Adrenal gland (tissue), 12 donors: ENCODE results near the gene ABCC10. TPM values are rescaled to one million over a fixed set of nuclear protein-coding genes. Genes with fewer than 3 reads are reported as not detected.

Experiments
- DNase-seq, 7 donors: peaks; one replicate each; pipeline ENCODE4 v3.0.0-alpha.2; 2019 to 2020
- H3K27ac ChIP-seq, 5 donors: fragments of 200-600 bp; sonication (generic) in 4 of 5; 1 replicate in 3 of 5; 2 replicates in 2 of 5; pipeline versions ENCODE4 v1.5.1 to v1.8.0; 2016 to 2020; ENCODE audit warnings: mild to moderate bottlenecking in 1 of 5
- H3K27me3 ChIP-seq: fragments of 200-600 bp; 2 replicates; pipeline ENCODE4 v1.8.0; 2021
- H3K36me3 ChIP-seq, 2 donors: fragments of 200-600 bp; replicated peaks in 1 of 2; 1 replicate in 1 of 2; 2 replicates in 1 of 2; pipeline versions ENCODE4 v1.5.1 to v1.8.0; 2018 to 2022
- H3K4me1 ChIP-seq, 2 donors: fragments of 200-600 bp; replicated peaks in 1 of 2; 1 replicate in 1 of 2; 2 replicates in 1 of 2; pipeline versions ENCODE4 v1.5.1 to v1.8.0; 2018 to 2021
- H3K4me3 ChIP-seq, 4 donors: fragments of 200-600 bp; sonication (generic) in 3 of 4; one replicate each; pipeline ENCODE4 v1.5.1; 2016 to 2018
- H3K9me3 ChIP-seq, 3 donors: fragments of 200-600 bp; sonication (generic) in 1 of 3; replicated peaks in 1 of 3; 1 replicate in 2 of 3; 2 replicates in 1 of 3; pipeline versions ENCODE4 v1.5.1 to v1.8.0; 2016 to 2021
- CTCF ChIP-seq, 6 experiments: fragments of 450-650 bp in 4 of 6; fragments of 200-600 bp in 2 of 6; sonication (generic) in 1 of 6; IDR thresholded peaks; 1 replicate in 5 of 6; 2 replicates in 1 of 6; pipeline versions ENCODE4 v1.5.1 to v1.8.0; 2016 to 2021; ENCODE audit warnings: antibody characterized with exemption in 6 of 6, mild to moderate bottlenecking in 2 of 6, moderate library complexity in 1 of 6
- POLR2A ChIP-seq, 2 donors: fragments of 450-650 bp; IDR thresholded peaks; one replicate each; pipeline ENCODE4 v1.6.1; 2017; ENCODE audit warnings: antibody characterized with exemption in 2 of 2, mild to moderate bottlenecking in 2 of 2, moderate library complexity in 1 of 2
- WGBS, 4 donors: extraction: QIAGEN DNeasy Blood & Tissue Kit in 2 of 4; methylation state at CpG; one replicate each; pipeline versions ENCODE4 v1.1.5 to v1.1.7; 2013 to 2017; 5-methylcytosine and 5-hydroxymethylcytosine counted together
- intact Hi-C, 2 donors: fragments of 100-400 bp; cut with DNase I; formaldehyde crosslinking; loops; one replicate each; pipeline versions ENCODE4 v1.14.1 to v1.15.0; 2022 to 2023
- polyA plus RNA-seq, 3 donors: library from polyadenylated mRNA; stranded (reverse); fragments of 200-250 nt in 2 of 3; fragments of 350-450 nt in 1 of 3; fragmentation: Illumina TruSeq in 1 of 3; extraction: RNeasy Lipid Tissue Mini Kit (QIAGEN cat#74804) in 1 of 3; gene quantifications; one replicate each; pipeline ENCODE4 v1.2.3, GENCODE V29; 2013 to 2014
- total RNA-seq, 9 donors: library from RNA; depleted of rRNA in 4 of 9; stranded (reverse); fragments of >200 nt in 4 of 9; fragments of 120-200 nt in 1 of 9; fragmentation: NEBNext Ultra II Directional in 1 of 9; extraction: Animal tissue kit (Norgen Biotek cat#: 25700) in 1 of 9; gene quantifications; one replicate each; pipeline versions ENCODE4 v1.1.0 to v1.2.4, GENCODE V29; 2013 to 2023
- donor health status: healthy with polysubstance abuse.
- donor health status: Bipolar disorder and iron deficiency.
- donor health status: DM: yes; HTN: yes; CAD: no.
- donor health status: DM: no; HTN: no; CAD: no.
- donor health status: DM: no; HTN: no; CAD: no.
- donor health status: DM: yes; HTN: yes; CAD: no.

ABCC10 gene
- total and polyA plus RNA-seq, 12 donors = 8.5 to 123 (median 25.6) TPM

GRCh38 chr6:43445576-43445975, 18.2 kb downstream of the ABCC10 start:
- Histone ChIP-seq H3K9me3 (no peaks in the 10 kb centered on the region), H3K27me3 (no peaks in the 10 kb centered on the region), H3K36me3 (peaks cover 0 to 87% of the 10 kb centered on the region in 2 donors), H3K4me1 (no peaks in the 10 kb centered on the region), H3K4me3 (no peak overlapping the region), H3K27ac (no peak overlapping the region)
- WGBS, 4 donors = 88 to 93% (median 92%) methylated on average over 13 to 16 of the region's 16 CpGs
- no peak for DNase-seq
- intact Hi-C loops = no loop called here
- TF ChIP-seq POLR2A (IDR thresholded peaks at IDR 0.05) (no peak), CTCF (IDR thresholded peaks at IDR 0.05) (no peak)

- no peaks in the 10 kb centered on the region for H3K27me3 ChIP-seq
- no peak overlapping the region for H3K4me3 ChIP-seq
- TF ChIP-seq CTCF (IDR thresholded peaks at IDR 0.05) (no peak), POLR2A (IDR thresholded peaks at IDR 0.05) (no peak)
- no peaks in the 10 kb centered on the region for H3K4me1 ChIP-seq
- 92 to 98% (median 95%) methylated on average over 16 of the region's 16 CpGs for WGBS, 4 donors
- no peaks in the 10 kb centered on the region for H3K9me3 ChIP-seq
- no peak for DNase-seq
- H3K27ac ChIP-seq = no peak overlapping the region
- peaks cover 0 to 85% of the 10 kb centered on the region in 2 donors for H3K36me3 ChIP-seq
- intact Hi-C loops = no loop called here
Measured at GRCh38 chr6:43447604-43448003, 20.3 kb downstream of the ABCC10 start.

- no peak for DNase-seq
- Histone ChIP-seq H3K36me3 (peaks cover 0 to 72% of the 10 kb centered on the region in 2 donors), H3K9me3 (no peaks in the 10 kb centered on the region), H3K27me3 (no peaks in the 10 kb centered on the region), H3K27ac (no peak overlapping the region), H3K4me3 (no peak overlapping the region), H3K4me1 (no peaks in the 10 kb centered on the region)
- no peak for TF ChIP-seq CTCF (IDR thresholded peaks at IDR 0.05)
- no peak for TF ChIP-seq POLR2A (IDR thresholded peaks at IDR 0.05)
- 82 to 94% (median 90%) methylated on average over 4 of the region's 4 CpGs for WGBS, 4 donors
- intact Hi-C loops = no loop called here
Measured at GRCh38 chr6:43448916-43449315, 21.6 kb downstream of the ABCC10 start.

GRCh38 chr6:43450699-43451131, 23.4 kb downstream of the ABCC10 start:
- Histone ChIP-seq H3K36me3 (peaks cover 0 to 56% of the 10 kb centered on the region in 2 donors), H3K27ac (no peak overlapping the region), H3K27me3 (no peaks in the 10 kb centered on the region), H3K4me1 (peaks cover 0 to 8% of the 10 kb centered on the region in 2 donors), H3K4me3 (no peak overlapping the region), H3K9me3 (no peaks in the 10 kb centered on the region)
- no peak for DNase-seq
- WGBS, 4 donors = 91 to 97% (median 95%) methylated on average over 10 to 13 of the region's 13 CpGs
- no peak for TF ChIP-seq POLR2A (IDR thresholded peaks at IDR 0.05)
- intact Hi-C loops = loop anchor here (5.0 kb wide), 2 partner anchors 47 to 57 kb away; no protein-coding TSS in a partner anchor

- intact Hi-C loops = loop anchor here (5.0 kb wide), 2 partner anchors 46 to 56 kb away; no protein-coding TSS in a partner anchor
- no peak overlapping the region for H3K4me3 ChIP-seq
- TF ChIP-seq CTCF (IDR thresholded peaks at IDR 0.05) = no peak
- TF ChIP-seq POLR2A (IDR thresholded peaks at IDR 0.05) = no peak
- H3K27me3 ChIP-seq = peaks cover 3% of the 10 kb centered on the region
- H3K4me1 ChIP-seq = peaks cover 3 to 11% of the 10 kb centered on the region in 2 donors
- DNase-seq = no peak
- no peaks in the 10 kb centered on the region for H3K9me3 ChIP-seq
- no peak overlapping the region for H3K27ac ChIP-seq
- H3K36me3 ChIP-seq = peaks cover 0 to 50% of the 10 kb centered on the region in 2 donors
- WGBS, 4 donors = 64 to 86% (median 82%) methylated on average over 2 to 4 of the region's 4 CpGs
Measured at GRCh38 chr6:43451348-43451747, 24.0 kb downstream of the ABCC10 start.
